ENCODE measurements around the gene EXOC3.

Gene EXOC3

GRCh38 chr5:432928-433791 is 9.8 kb upstream of the EXOC3 start:
- Histone ChIP-seq H3K9ac (ENCODE audit: insufficient read length, low read depth) (no peak overlapping the region), H3K27me3 (ENCODE audit: insufficient read depth, insufficient read length) (no peaks in the 10 kb centered on the region), H3K4me1 (ENCODE audit: insufficient read depth, insufficient read length) (peaks cover 3% of the 10 kb centered on the region), H3K4me3 (ENCODE audit: insufficient read length, low read depth) (no peak overlapping the region), H3K36me3 (ENCODE audit: insufficient read depth, insufficient read length, low read length) (no peaks in the 10 kb centered on the region), H3K9me3 (ENCODE audit: insufficient read depth, low read length) (no peaks in the 10 kb centered on the region)
- DNase-seq (ENCODE audit: low read depth, low spot score) = no peak
- TF ChIP-seq YY1 (IDR thresholded peaks at IDR 0.05; ENCODE audit: insufficient read depth, insufficient read length) = no peak
- no peak for TF ChIP-seq ZNF274 (IDR thresholded peaks at IDR 0.05; ENCODE audit: low read depth, low read length)
- TF ChIP-seq SUZ12 (IDR thresholded peaks at IDR 0.05; ENCODE audit: extremely low read depth, insufficient read depth, insufficient read length) = no peak

- Histone ChIP-seq H3K27me3 (ENCODE audit: insufficient read depth, insufficient read length) (no peaks in the 10 kb centered on the region), H3K36me3 (ENCODE audit: insufficient read depth, insufficient read length, low read length) (no peaks in the 10 kb centered on the region), H3K4me1 (ENCODE audit: insufficient read depth, insufficient read length) (peaks cover 7% of the 10 kb centered on the region), H3K4me3 (ENCODE audit: insufficient read length, low read depth) (no peak overlapping the region), H3K9ac (ENCODE audit: insufficient read length, low read depth) (no peak overlapping the region), H3K9me3 (ENCODE audit: insufficient read depth, low read length) (no peaks in the 10 kb centered on the region)
- TF ChIP-seq YY1 (IDR thresholded peaks at IDR 0.05; ENCODE audit: insufficient read depth, insufficient read length) = no peak
- TF ChIP-seq SUZ12 (IDR thresholded peaks at IDR 0.05; ENCODE audit: extremely low read depth, insufficient read depth, insufficient read length) = no peak
- TF ChIP-seq ZNF274 (IDR thresholded peaks at IDR 0.05; ENCODE audit: low read depth, low read length) = no peak
- DNase-seq (ENCODE audit: low read depth, low spot score) = no peak
Observed at GRCh38 chr5:433836-434235, 9.1 kb upstream of the EXOC3 start.

GRCh38 chr5:434443-435146 is 8.4 kb upstream of the EXOC3 start:
- DNase-seq (ENCODE audit: low read depth, low spot score) = no peak
- TF ChIP-seq ZNF274 (IDR thresholded peaks at IDR 0.05; ENCODE audit: low read depth, low read length) = no peak
- TF ChIP-seq YY1 (IDR thresholded peaks at IDR 0.05; ENCODE audit: insufficient read depth, insufficient read length) = no peak
- TF ChIP-seq SUZ12 (IDR thresholded peaks at IDR 0.05; ENCODE audit: extremely low read depth, insufficient read depth, insufficient read length) = no peak
- H3K36me3 ChIP-seq (ENCODE audit: insufficient read depth, insufficient read length, low read length) = no peaks in the 10 kb centered on the region
- no peaks in the 10 kb centered on the region for H3K9me3 ChIP-seq (ENCODE audit: insufficient read depth, low read length)
- no peak overlapping the region for H3K4me3 ChIP-seq (ENCODE audit: insufficient read length, low read depth)
- peaks cover 5% of the 10 kb centered on the region for H3K4me1 ChIP-seq (ENCODE audit: insufficient read depth, insufficient read length)
- no peak overlapping the region for H3K9ac ChIP-seq (ENCODE audit: insufficient read length, low read depth)
- H3K27me3 ChIP-seq (ENCODE audit: insufficient read depth, insufficient read length) = no peaks in the 10 kb centered on the region

- TF ChIP-seq YY1 (IDR thresholded peaks at IDR 0.05; ENCODE audit: insufficient read depth, insufficient read length) (no peak), ZNF274 (IDR thresholded peaks at IDR 0.05; ENCODE audit: low read depth, low read length) (no peak), SUZ12 (IDR thresholded peaks at IDR 0.05; ENCODE audit: extremely low read depth, insufficient read depth, insufficient read length) (no peak)
- Histone ChIP-seq H3K4me3 (ENCODE audit: insufficient read length, low read depth) (no peak overlapping the region), H3K27me3 (ENCODE audit: insufficient read depth, insufficient read length) (no peaks in the 10 kb centered on the region), H3K9ac (ENCODE audit: insufficient read length, low read depth) (no peak overlapping the region), H3K4me1 (ENCODE audit: insufficient read depth, insufficient read length) (peaks cover 5% of the 10 kb centered on the region), H3K36me3 (ENCODE audit: insufficient read depth, insufficient read length, low read length) (no peaks in the 10 kb centered on the region), H3K9me3 (ENCODE audit: insufficient read depth, low read length) (no peaks in the 10 kb centered on the region)
- no peak for DNase-seq (ENCODE audit: low read depth, low spot score)
Observed at GRCh38 chr5:435156-435790, 7.7 kb upstream of the EXOC3 start.

GRCh38 chr5:435961-436640 is 6.9 kb upstream of the EXOC3 start:
- Histone ChIP-seq H3K9me3 (ENCODE audit: insufficient read depth, low read length) (no peaks in the 10 kb centered on the region), H3K27me3 (ENCODE audit: insufficient read depth, insufficient read length) (no peaks in the 10 kb centered on the region), H3K4me3 (ENCODE audit: insufficient read length, low read depth) (no peak overlapping the region), H3K36me3 (ENCODE audit: insufficient read depth, insufficient read length, low read length) (peaks cover 4% of the 10 kb centered on the region), H3K9ac (ENCODE audit: insufficient read length, low read depth) (no peak overlapping the region), H3K4me1 (ENCODE audit: insufficient read depth, insufficient read length) (peaks cover 9% of the 10 kb centered on the region)
- no peak for DNase-seq (ENCODE audit: low read depth, low spot score)
- TF ChIP-seq SUZ12 (IDR thresholded peaks at IDR 0.05; ENCODE audit: extremely low read depth, insufficient read depth, insufficient read length) (no peak), ZNF274 (IDR thresholded peaks at IDR 0.05; ENCODE audit: low read depth, low read length) (no peak), YY1 (IDR thresholded peaks at IDR 0.05; ENCODE audit: insufficient read depth, insufficient read length) (no peak)

GRCh38 chr5:436641-436975 is 6.4 kb upstream of the EXOC3 start:
- H3K9me3 ChIP-seq (ENCODE audit: insufficient read depth, low read length) = no peaks in the 10 kb centered on the region
- no peak for TF ChIP-seq SUZ12 (IDR thresholded peaks at IDR 0.05; ENCODE audit: extremely low read depth, insufficient read depth, insufficient read length)
- TF ChIP-seq YY1 (IDR thresholded peaks at IDR 0.05; ENCODE audit: insufficient read depth, insufficient read length) = no peak
- no peak for TF ChIP-seq ZNF274 (IDR thresholded peaks at IDR 0.05; ENCODE audit: low read depth, low read length)
- H3K4me3 ChIP-seq (ENCODE audit: insufficient read length, low read depth) = no peak overlapping the region
- no peak for DNase-seq (ENCODE audit: low read depth, low spot score)
- peaks cover 9% of the 10 kb centered on the region for H3K4me1 ChIP-seq (ENCODE audit: insufficient read depth, insufficient read length)
- no peaks in the 10 kb centered on the region for H3K27me3 ChIP-seq (ENCODE audit: insufficient read depth, insufficient read length)
- no peak overlapping the region for H3K9ac ChIP-seq (ENCODE audit: insufficient read length, low read depth)
- H3K36me3 ChIP-seq (ENCODE audit: insufficient read depth, insufficient read length, low read length) = peaks cover 4% of the 10 kb centered on the region

Measured in NT2/D1 (cell line).